Hepatocyte (in vitro differentiated cells): ENCODE data around the gene BACH2. TPM values are rescaled to one million over a fixed set of nuclear protein-coding genes. Genes with fewer than 3 reads are reported as not detected.

ENCODE experiments used
- DNase-seq: peaks from one replicate; pipeline ENCODE4 v3.0.0-alpha.2; 2016; ENCODE audit warnings: low spot score
- H2AFZ ChIP-seq: fragments of 200-600 bp; sonication (generic); 2 replicates; pipeline ENCODE4 v1.6.0; 2016; ENCODE audit warnings: antibody characterized with exemption, mild to moderate bottlenecking
- H3K27ac ChIP-seq: fragments of 200-600 bp; sonication (generic); 2 replicates; pipeline ENCODE4 v1.5.1; 2016; ENCODE audit warnings: mild to moderate bottlenecking
- H3K27me3 ChIP-seq: fragments of 200-600 bp; sonication (generic); 2 replicates; pipeline ENCODE4 v1.6.1; 2016
- H3K36me3 ChIP-seq: fragments of 200-600 bp; sonication (generic); replicated peaks from 2 replicates; pipeline ENCODE4 v1.5.1; 2016; ENCODE audit warnings: low read depth; ENCODE audit not compliant: insufficient read depth
- H3K4me1 ChIP-seq: fragments of 200-600 bp; sonication (generic); 2 replicates; pipeline ENCODE4 v1.5.1; 2016; ENCODE audit warnings: mild to moderate bottlenecking, moderate library complexity; ENCODE audit not compliant: insufficient read depth
- H3K4me2 ChIP-seq: fragments of 200-600 bp; sonication (generic); 2 replicates; pipeline ENCODE4 v1.6.0; 2016
- H3K4me3 ChIP-seq: fragments of 200-600 bp; sonication (generic); 2 replicates; pipeline ENCODE4 v1.5.1; 2016; ENCODE audit warnings: mild to moderate bottlenecking
- H3K79me2 ChIP-seq: fragments of 200-600 bp; sonication (generic); 2 replicates; pipeline ENCODE4 v1.6.0; 2017; ENCODE audit warnings: mild to moderate bottlenecking
- H3K9me2 ChIP-seq: fragments of 200-600 bp; sonication (generic); replicated peaks from 2 replicates; pipeline ENCODE4 v1.6.0; 2017; ENCODE audit warnings: mild to moderate bottlenecking; ENCODE audit not compliant: insufficient read depth
- H3K9me3 ChIP-seq: fragments of 200-600 bp; sonication (generic); 2 replicates; pipeline ENCODE4 v1.5.1; 2016; ENCODE audit warnings: low read depth, mild to moderate bottlenecking
- H4K20me1 ChIP-seq: fragments of 200-600 bp; sonication (generic); 2 replicates; pipeline ENCODE4 v1.6.0; 2016; ENCODE audit warnings: mild to moderate bottlenecking; ENCODE audit not compliant: insufficient read depth, poor library complexity, severe bottlenecking
- CTCF ChIP-seq: fragments of 200-600 bp; sonication (generic); IDR thresholded peaks from 2 replicates; pipeline ENCODE4 v1.5.1; 2016; ENCODE audit warnings: antibody characterized with exemption, mild to moderate bottlenecking; ENCODE audit not compliant: poor library complexity
- EZH2 ChIP-seq: fragments of 200-600 bp; sonication (generic); IDR thresholded peaks from 2 replicates; pipeline ENCODE4 v1.6.1; 2016; ENCODE audit warnings: antibody characterized with exemption, mild to moderate bottlenecking, borderline replicate concordance
- EZH2phosphoT487 ChIP-seq: fragments of 200-600 bp; sonication (generic); IDR thresholded peaks from one replicate; pipeline ENCODE4 v1.6.1; 2018; ENCODE audit warnings: antibody characterized with exemption, mild to moderate bottlenecking, low read depth, moderate library complexity; ENCODE audit not compliant: unreplicated experiment, severe bottlenecking
- WGBS: methylation state at CpG from one replicate; pipeline ENCODE4 v1.1.6; 2016; ENCODE audit warnings: low lambda C conversion rate; ENCODE audit errors: missing lambda C conversion rate; 5-methylcytosine and 5-hydroxymethylcytosine counted together
- polyA plus RNA-seq: library from polyadenylated mRNA; unstranded; fragments of >200 nt; fragmentation: Nextera tagmentation; extraction: Ambion mirVana; gene quantifications from 2 replicates; pipeline ENCODE4 v1.2.1, GENCODE V29; 2016
- total RNA-seq: library from RNA; depleted of rRNA; stranded (reverse); fragments of >200 nt; gene quantifications from 2 replicates; pipeline ENCODE4 v1.2.3, GENCODE V29; 2014

The BACH2 gene
- total and polyA plus RNA-seq, 2 experiments from 2014 or later, result 2.3 to 2.6 TPM

GRCh38 chr6:90000864-90001731 lies 295.5 kb downstream of the BACH2 start:
- H3K9me3 ChIP-seq, result no peaks in the 10 kb centered on the region
- no peaks in the 10 kb centered on the region for H3K27me3 ChIP-seq
- DNase-seq, result no peak
- H3K36me3 ChIP-seq, result no peaks in the 10 kb centered on the region
- WGBS, result 93% methylated on average over 5 of the region's 5 CpGs
- TF ChIP-seq EZH2, result no peak
- TF ChIP-seq CTCF, result no peak
- TF ChIP-seq EZH2phosphoT487, result no peak
- no peak overlapping the region for H3K4me2 ChIP-seq
- peaks cover 7% of the 10 kb centered on the region for H3K4me1 ChIP-seq
- no peaks in the 10 kb centered on the region for H4K20me1 ChIP-seq
- no peaks in the 10 kb centered on the region for H3K79me2 ChIP-seq
- no peaks in the 10 kb centered on the region for H3K9me2 ChIP-seq
- H3K4me3 ChIP-seq, result no peak overlapping the region
- no peak overlapping the region for H3K27ac ChIP-seq
- H2AFZ ChIP-seq, result no peak overlapping the region

GRCh38 chr6:89999945-90000825 lies 296.5 kb downstream of the BACH2 start:
- H3K79me2 ChIP-seq, result no peaks in the 10 kb centered on the region
- no peak for TF ChIP-seq CTCF
- TF ChIP-seq EZH2, result no peak
- TF ChIP-seq EZH2phosphoT487, result no peak
- 95% methylated on average over 8 of the region's 8 CpGs for WGBS
- H3K9me3 ChIP-seq, result no peaks in the 10 kb centered on the region
- no peak overlapping the region for H2AFZ ChIP-seq
- no peak overlapping the region for H3K4me3 ChIP-seq
- DNase-seq, result no peak
- no peak overlapping the region for H3K4me2 ChIP-seq
- no peaks in the 10 kb centered on the region for H3K9me2 ChIP-seq
- H3K36me3 ChIP-seq, result no peaks in the 10 kb centered on the region
- no peaks in the 10 kb centered on the region for H4K20me1 ChIP-seq
- H3K4me1 ChIP-seq, result peaks cover 7% of the 10 kb centered on the region
- H3K27ac ChIP-seq, result no peak overlapping the region
- no peaks in the 10 kb centered on the region for H3K27me3 ChIP-seq

GRCh38 chr6:89999154-89999553 lies 297.5 kb downstream of the BACH2 start:
- no peak overlapping the region for H3K4me3 ChIP-seq
- no peak for TF ChIP-seq EZH2phosphoT487
- no peak for TF ChIP-seq CTCF
- no peak for TF ChIP-seq EZH2
- no peak for DNase-seq
- no peaks in the 10 kb centered on the region for H3K9me2 ChIP-seq
- H3K36me3 ChIP-seq, result no peaks in the 10 kb centered on the region
- WGBS, result 78% methylated on average over 4 of the region's 4 CpGs
- H3K4me1 ChIP-seq, result peaks cover 7% of the 10 kb centered on the region
- H3K4me2 ChIP-seq, result no peak overlapping the region
- H2AFZ ChIP-seq, result no peak overlapping the region
- H3K27me3 ChIP-seq, result no peaks in the 10 kb centered on the region
- no peak overlapping the region for H3K27ac ChIP-seq
- no peaks in the 10 kb centered on the region for H3K79me2 ChIP-seq
- H4K20me1 ChIP-seq, result no peaks in the 10 kb centered on the region
- no peaks in the 10 kb centered on the region for H3K9me3 ChIP-seq
